Caco-2 (cell line): Measurements from ENCODE around the gene SLC6A17. TPM values are rescaled to one million over a fixed set of nuclear protein-coding genes. Genes with fewer than 3 reads are reported as not detected.

Experiments
- BruUV-seq: library from RNA; stranded (reverse); fragments of 400-500 nt; replicated peaks from 2 replicates; lab custom pipeline; 2021; lab: Mats Ljungman, UMichigan
- CTCF ChIA-PET: fragments of 300-600 bp; sonication (Branson Sonifier 250); formaldehyde crosslinking; loops from one replicate; lab custom pipeline; 2022; ENCODE audit warnings: antibody characterized with exemption; lab: Charles Lee
- POLR2A ChIA-PET: fragments of 300-600 bp; sonication (Branson Sonifier 250); formaldehyde crosslinking; loops from one replicate; lab custom pipeline; 2022; ENCODE audit warnings: antibody characterized with exemption; lab: Charles Lee
- DNase-seq, 2 experiments: peaks; one replicate each; pipeline versions ENCODE4 v3.0.0 to v3.0.0-alpha.2; 2020 to 2022
- H3K27me3 ChIP-seq: replicated peaks from 2 replicates; pipeline ENCODE4 v1.6.0; 2011; ENCODE audit warnings: low read length; ENCODE audit not compliant: control insufficient read depth, insufficient read depth
- H3K36me3 ChIP-seq: 2 replicates; pipeline ENCODE4 v1.5.1; 2011; ENCODE audit warnings: low read length; ENCODE audit not compliant: control insufficient read depth, insufficient read depth
- H3K4me1 ChIP-seq: fragments of 250-450 bp; sonication (Bioruptor Pico); 2 replicates; pipeline ENCODE4 v1.5.1; 2020; ENCODE audit warnings: mild to moderate bottlenecking
- H3K4me3 ChIP-seq: 2 replicates; pipeline ENCODE4 v1.5.1; 2011; ENCODE audit warnings: low read depth, mild to moderate bottlenecking, control low read depth, low read length
- H3K9me3 ChIP-seq: fragments of 250-450 bp; sonication (Bioruptor Pico); 2 replicates; pipeline ENCODE4 v1.5.1; 2020; ENCODE audit warnings: mild to moderate bottlenecking, moderate library complexity
- H3K27ac Mint-ChIP-seq: one replicate; pipeline ENCODE4 v1.8.0; 2022; ENCODE audit warnings: mixed read lengths; ENCODE audit not compliant: unreplicated experiment
- H3K27me3 Mint-ChIP-seq: one replicate; pipeline ENCODE4 v1.8.0; 2022; ENCODE audit warnings: mixed read lengths; ENCODE audit not compliant: insufficient read depth, unreplicated experiment
- H3K36me3 Mint-ChIP-seq: one replicate; pipeline ENCODE4 v1.8.0; 2022; ENCODE audit warnings: mild to moderate bottlenecking, mixed read lengths; ENCODE audit not compliant: insufficient read depth, unreplicated experiment
- H3K4me1 Mint-ChIP-seq: one replicate; pipeline ENCODE4 v1.8.0; 2022; ENCODE audit warnings: low read depth, mixed read lengths; ENCODE audit not compliant: unreplicated experiment
- H3K4me3 Mint-ChIP-seq: one replicate; pipeline ENCODE4 v1.8.0; 2022; ENCODE audit warnings: mild to moderate bottlenecking, moderate library complexity, mixed read lengths; ENCODE audit not compliant: unreplicated experiment
- H3K9me3 Mint-ChIP-seq: one replicate; pipeline ENCODE4 v1.8.0; 2022; ENCODE audit warnings: mixed read lengths; ENCODE audit not compliant: unreplicated experiment
- CTCF ChIP-seq, 2 experiments: fragments of 200-600 bp in 1 of 2; IDR thresholded peaks; 1 replicate in 1 of 2; 2 replicates in 1 of 2; pipeline versions ENCODE4 v1.5.1 to v1.8.0; 2011 to 2022; ENCODE audit warnings: antibody characterized with exemption in 1 of 2, control low read depth in 1 of 2, inconsistent platforms in 1 of 2, low read depth in 1 of 2, low read length in 1 of 2, mild to moderate bottlenecking in 1 of 2, moderate library complexity in 1 of 2; ENCODE audit not compliant: insufficient read depth in 1 of 2, severe bottlenecking in 1 of 2, unreplicated experiment in 1 of 2
- intact Hi-C: fragments of 100-400 bp; cut with micrococcal nuclease; formaldehyde crosslinking; loops from one replicate; pipeline ENCODE4 v1.10.0; 2022; ENCODE audit not compliant: unreplicated experiment
- total RNA-seq: library from RNA; stranded (reverse); gene quantifications from 2 replicates; pipeline ENCODE4 v1.2.3, GENCODE V29; 2022

Gene SLC6A17
- total RNA-seq, 1 experiment from 2014 or later: not detected

GRCh38 chr1:110211496-110212168, 61.3 kb downstream of the SLC6A17 start:
- H3K27me3 Mint-ChIP-seq: no peaks in the 10 kb centered on the region
- ChIA-PET POLR2A (no interaction called here), CTCF (interaction anchor here (1.3 kb wide), 1 partner anchor 101 kb away, joined by 4 read pairs; no protein-coding TSS in a partner anchor)
- peaks cover 4% of the 10 kb centered on the region for H3K36me3 Mint-ChIP-seq
- H3K36me3 ChIP-seq: no peaks in the 10 kb centered on the region
- H3K4me3 Mint-ChIP-seq: peak overlapping the region; percentile 69
- peak overlapping the region; percentile 51 for H3K4me3 ChIP-seq
- TF ChIP-seq CTCF (IDR thresholded peaks at IDR 0.05; ENCODE audit: insufficient read depth in 1 of 2, low read depth in 1 of 2, low read length in 1 of 2, severe bottlenecking in 1 of 2, unreplicated experiment in 1 of 2): no peak
- H3K9me3 ChIP-seq: no peaks in the 10 kb centered on the region
- intact Hi-C loops: no loop called here
- DNase-seq: no peak
- no peak overlapping the region for H3K27ac Mint-ChIP-seq
- peaks cover 4% of the 10 kb centered on the region; the same call in 1 of the 2 replicates for H3K4me1 ChIP-seq
- BruUV-seq: no TSS peak
- no peaks in the 10 kb centered on the region for H3K9me3 Mint-ChIP-seq
- no peaks in the 10 kb centered on the region for H3K4me1 Mint-ChIP-seq
- H3K27me3 ChIP-seq: no peaks in the 10 kb centered on the region

- no TSS peak for BruUV-seq
Observed at GRCh38 chr1:110212169-110213142, 62.2 kb downstream of the SLC6A17 start.

More at GRCh38 chr1:110212169-110213142, 62.2 kb downstream of the SLC6A17 start:
- Mint-ChIP-seq H3K27me3 (no peaks in the 10 kb centered on the region), H3K4me1 (no peaks in the 10 kb centered on the region), H3K27ac (no peak overlapping the region), H3K9me3 (no peaks in the 10 kb centered on the region), H3K4me3 (peak overlapping the region; percentile 55), H3K36me3 (no peaks in the 10 kb centered on the region)
- ChIA-PET CTCF (interaction anchor here (1.3 kb wide), 1 partner anchor 100 kb away, joined by 4 read pairs; no protein-coding TSS in a partner anchor), POLR2A (no interaction called here)
- DNase-seq: no peak
- Histone ChIP-seq H3K36me3 (no peaks in the 10 kb centered on the region), H3K27me3 (no peaks in the 10 kb centered on the region), H3K4me1 (peaks cover 4% of the 10 kb centered on the region; the same call in 1 of the 2 replicates), H3K9me3 (no peaks in the 10 kb centered on the region), H3K4me3 (no peak overlapping the region)
- TF ChIP-seq CTCF (IDR thresholded peaks at IDR 0.05; ENCODE audit: insufficient read depth in 1 of 2, low read depth in 1 of 2, low read length in 1 of 2, severe bottlenecking in 1 of 2, unreplicated experiment in 1 of 2): no peak
- intact Hi-C loops: no loop called here
